Activated CD8-positive, alpha-beta memory T cell treated with anti-CD3 and anti-CD28 coated beads for 36 hours (primary cell): ENCODE data around the gene STX17. TPM values are rescaled to one million over a fixed set of nuclear protein-coding genes. Genes with fewer than 3 reads are reported as not detected.
"Not testable (repeated sequence)": the region's sequence is repeated elsewhere in the genome, so short reads cannot be mapped to it uniquely, and the experiment has no call there.

ENCODE experiments used
- CTCF ChIA-PET: fragments of 350-600 bp; sonication (Branson Sonifier 250); formaldehyde crosslinking; loops from one replicate; lab custom pipeline; 2021; ENCODE audit warnings: antibody characterized with exemption; lab: Charles Lee
- POLR2A ChIA-PET: fragments of 350-600 bp; sonication (Branson Sonifier 250); formaldehyde crosslinking; loops from one replicate; lab custom pipeline; 2021; ENCODE audit warnings: antibody characterized with exemption; lab: Charles Lee
- total RNA-seq, 2 experiments: library from RNA; stranded (reverse); gene quantifications; one replicate each; pipeline ENCODE4 v1.2.3, GENCODE V29; 2021

The STX17 gene
- 10 to 100 TPM; 19.4 to 23.8 TPM for total RNA-seq

DNA sequence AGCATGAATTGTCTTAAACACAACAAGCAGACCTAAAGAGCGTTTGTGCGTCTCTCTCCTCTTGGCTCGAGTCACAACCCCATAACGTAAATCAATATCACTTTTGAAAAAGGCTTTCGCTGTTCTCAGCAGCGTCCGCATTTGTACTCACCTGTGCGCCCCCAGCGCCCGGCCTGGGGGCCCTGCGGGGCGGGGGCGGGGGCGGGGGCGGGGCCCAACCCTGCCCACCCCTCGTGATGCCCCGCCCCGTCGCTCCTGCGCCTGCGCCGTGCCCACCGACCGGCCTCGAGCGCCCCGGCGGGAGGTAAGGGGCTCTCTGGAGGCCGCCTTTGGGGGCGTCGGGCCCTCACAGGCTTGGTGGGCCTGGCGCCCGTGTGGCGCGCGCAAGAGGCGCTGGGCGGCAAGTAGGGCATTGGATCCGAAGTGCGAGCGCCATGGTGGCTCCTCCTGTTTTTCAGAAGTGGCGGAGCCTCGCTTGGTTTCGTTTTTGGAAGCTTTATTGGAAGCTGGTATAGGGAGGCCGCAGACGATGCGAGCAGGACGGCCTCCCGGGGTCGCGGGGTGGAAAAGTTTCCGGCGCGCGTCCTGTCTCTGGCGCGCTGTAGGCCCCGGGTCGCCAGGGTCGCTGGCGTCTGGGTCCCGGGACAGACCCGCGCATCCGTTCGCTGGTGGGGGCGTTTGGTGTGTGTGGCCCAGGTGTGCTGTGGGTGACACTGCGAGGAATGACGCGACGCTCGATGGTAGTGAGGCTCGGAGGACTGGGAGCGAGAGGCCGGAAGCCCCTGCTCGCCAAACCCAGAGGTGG is at the start of gene STX17:
Gene STX17 (plus strand): TSS at position 252 of the 805 bp plus-strand sequence. CDS start 8,586 bp downstream, outside the sequence.
- ChIA-PET POLR2A (interaction anchor here (0.6 to 1.0 kb wide), 3 partner anchors 22 to 367 kb away, joined by 3 to 4 read pairs (median 3); no protein-coding TSS in a partner anchor), CTCF (interaction anchor here (0.6 to 1.5 kb wide), 4 partner anchors 13 to 96 kb away, joined by 3 to 4 read pairs (median 4); no protein-coding TSS in a partner anchor)

DNA sequence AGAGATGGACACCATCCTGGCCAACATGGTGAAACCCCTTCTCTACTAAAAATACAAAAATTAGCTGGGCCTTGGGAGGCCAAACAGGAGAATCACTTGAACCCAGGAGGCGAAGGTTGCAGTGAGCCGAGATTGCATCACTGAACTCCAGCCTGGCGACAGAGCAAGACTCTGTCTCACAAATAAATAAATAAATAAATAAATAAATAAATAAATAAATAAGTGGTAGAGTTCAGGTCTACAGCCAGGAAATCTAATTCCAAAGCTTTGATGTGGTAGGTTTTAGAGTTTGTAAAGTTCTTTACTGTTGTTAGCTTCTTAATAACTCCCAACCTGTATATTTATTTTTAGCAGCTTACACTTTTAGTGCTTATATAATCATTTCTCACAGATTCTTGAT is 48.9 kb upstream of the STX17 start:
- POLR2A ChIA-PET, CTCF ChIA-PET: not testable (repeated sequence)

DNA sequence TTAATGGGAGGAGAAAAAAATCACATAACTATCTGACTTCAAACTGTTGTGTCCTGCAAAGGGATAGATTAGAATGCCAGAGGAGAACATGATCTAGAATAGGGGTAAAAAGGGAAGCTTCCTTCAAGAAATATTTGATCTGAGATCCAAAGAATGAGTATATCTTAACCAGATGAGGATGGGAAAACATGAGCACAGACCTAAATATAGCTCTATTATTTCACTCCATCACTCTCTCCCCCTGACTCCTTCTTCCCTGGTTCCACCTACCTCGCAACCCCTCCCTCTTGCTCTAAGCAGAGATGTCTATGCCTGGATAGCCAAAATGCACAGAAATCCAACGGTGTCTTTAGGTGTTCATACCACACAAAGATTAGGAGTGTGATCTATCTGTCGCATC is 48.4 kb upstream of the STX17 start:
- CTCF ChIA-PET, result interaction anchor here (1.3 to 1.5 kb wide), 2 partner anchors 9 to 33 kb away, joined by 3 to 4 read pairs; no protein-coding TSS in a partner anchor
- POLR2A ChIA-PET, result no interaction called here

DNA sequence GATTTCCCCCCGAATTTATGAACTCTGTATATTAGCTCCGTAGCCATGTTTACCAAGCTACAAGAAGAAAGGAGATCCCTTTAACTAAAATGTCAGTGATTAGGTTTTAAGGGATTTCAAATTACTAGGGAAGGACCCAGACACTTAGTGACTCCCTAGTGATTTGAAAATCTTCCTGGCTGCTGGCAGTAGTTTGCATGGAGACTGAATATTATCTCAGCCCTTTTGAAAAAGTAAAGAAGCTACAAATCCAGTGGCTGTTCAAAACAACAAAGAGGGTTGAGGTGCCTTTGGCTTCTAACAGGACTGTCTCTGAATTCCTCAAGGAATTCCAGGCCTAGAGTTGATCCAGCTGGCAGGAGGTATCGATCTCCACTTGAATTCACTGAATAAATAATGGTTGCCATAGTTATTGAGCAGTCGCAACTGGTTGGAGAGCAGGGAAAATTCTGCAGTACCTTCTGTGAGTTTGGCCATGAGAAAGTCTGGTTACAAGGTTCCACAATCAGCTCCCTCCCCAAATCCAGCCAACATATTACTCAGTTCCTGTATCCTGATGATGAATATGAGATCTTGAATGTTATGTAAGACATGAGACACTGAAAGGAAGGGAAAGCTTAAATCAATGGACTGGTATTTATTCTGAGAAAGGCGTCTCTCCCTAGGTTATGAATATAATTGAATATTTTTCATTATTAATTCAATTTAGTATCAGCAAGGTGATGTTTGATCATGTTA is 47.0 kb upstream of the STX17 start:
- POLR2A ChIA-PET, result no interaction called here
- CTCF ChIA-PET, result interaction anchor here (1.3 to 1.5 kb wide), 2 partner anchors 10 to 35 kb away, joined by 3 to 4 read pairs; no protein-coding TSS in a partner anchor

DNA sequence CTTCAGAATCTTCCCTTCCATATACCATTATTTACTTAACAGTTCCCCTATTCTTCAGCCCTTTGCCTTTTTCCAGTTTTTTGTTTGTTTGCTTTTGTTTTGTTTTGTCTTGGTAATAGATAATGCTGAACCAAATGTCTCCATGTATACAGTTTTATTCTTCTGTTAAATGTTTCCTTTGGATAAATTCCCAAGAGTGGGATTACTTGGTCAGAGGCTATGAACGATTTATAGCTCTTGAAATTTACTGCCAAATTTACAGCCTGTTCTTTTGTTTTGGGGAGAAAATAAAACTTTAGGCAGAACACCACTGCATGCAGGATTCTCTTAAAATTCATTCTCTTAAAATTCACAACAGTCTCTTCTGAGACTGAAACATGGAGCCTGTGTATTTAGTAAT is 46.2 kb upstream of the STX17 start:
- ChIA-PET POLR2A (no interaction called here), CTCF (no interaction called here)

DNA sequence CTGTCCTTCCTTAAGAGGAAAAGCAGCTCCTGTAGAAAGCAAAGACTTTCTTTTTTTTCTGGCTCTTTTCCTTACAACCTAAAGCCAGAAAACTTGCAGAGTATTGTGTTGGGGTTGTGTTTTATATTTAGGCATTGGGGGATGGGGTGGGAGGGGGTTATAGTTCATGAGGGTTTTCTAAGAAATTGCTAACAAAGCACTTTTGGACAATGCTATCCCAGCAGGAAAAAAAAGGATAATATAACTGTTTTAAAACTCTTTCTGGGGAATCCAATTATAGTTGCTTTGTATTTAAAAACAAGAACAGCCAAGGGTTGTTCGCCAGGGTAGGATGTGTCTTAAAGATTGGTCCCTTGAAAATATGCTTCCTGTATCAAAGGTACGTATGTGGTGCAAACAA is 42.5 kb upstream of the STX17 start:
- ChIA-PET POLR2A (no interaction called here), CTCF (no interaction called here)

DNA sequence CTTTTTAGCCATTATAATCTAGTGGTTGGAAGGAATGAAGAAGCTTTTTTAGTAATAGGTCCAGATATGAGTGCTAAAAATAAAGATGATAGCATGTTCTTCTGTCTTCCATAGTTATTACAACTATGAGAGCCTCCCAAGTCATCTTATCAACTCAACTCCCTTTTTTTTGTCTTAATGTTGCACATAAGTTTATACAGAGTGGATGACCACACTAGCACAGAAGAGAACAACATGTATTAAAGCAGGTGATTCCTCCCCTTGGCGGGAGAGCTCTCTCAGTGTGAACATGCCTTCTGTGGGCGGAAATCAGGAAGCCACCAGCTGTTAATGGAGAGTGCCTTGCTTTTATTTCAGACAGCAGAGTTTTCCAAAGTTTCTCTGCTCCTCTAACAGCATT is 40.1 kb upstream of the STX17 start:
- POLR2A ChIA-PET, result no interaction called here
- CTCF ChIA-PET, result interaction anchor here (0.9 kb wide), 1 partner anchor 42 kb away, joined by 3 read pairs; no protein-coding TSS in a partner anchor

DNA sequence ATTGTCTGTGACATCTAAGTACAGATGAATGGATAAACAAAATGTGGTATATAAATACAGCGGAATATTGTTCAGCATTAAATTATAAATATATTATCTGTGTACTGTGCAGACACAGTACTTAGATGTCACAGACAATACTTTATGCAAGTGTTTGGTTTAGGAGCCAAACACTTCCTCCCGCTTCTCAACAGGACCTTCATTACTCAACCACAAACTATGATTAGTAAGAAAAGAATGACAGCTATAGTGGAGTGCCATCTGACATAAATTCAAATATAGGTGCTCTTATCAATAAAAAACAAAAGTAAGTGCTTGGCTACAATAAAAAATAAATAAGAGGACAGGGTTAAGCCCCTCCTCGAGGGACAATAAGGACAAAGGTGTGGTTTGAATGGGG is 38.9 kb upstream of the STX17 start:
- POLR2A ChIA-PET, result no interaction called here
- CTCF ChIA-PET, result no interaction called here

DNA sequence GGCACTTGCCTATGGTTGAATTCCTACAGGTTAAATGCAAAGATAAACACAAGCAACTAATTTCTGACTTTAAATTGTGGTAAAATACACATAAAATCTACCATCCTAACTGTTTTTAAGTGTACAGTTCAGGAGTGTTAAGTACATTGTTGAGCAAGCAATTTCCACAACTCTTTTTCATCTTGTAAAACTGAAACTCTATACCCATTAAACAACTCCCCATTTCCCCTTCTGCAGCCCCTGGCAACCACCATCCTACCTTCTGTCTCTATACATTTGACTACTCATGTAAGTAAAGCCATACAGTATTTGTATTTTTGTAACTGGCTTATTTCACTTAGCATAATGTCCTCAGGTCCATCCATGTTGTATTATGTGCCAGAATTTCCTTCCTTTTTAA is 38.5 kb upstream of the STX17 start:
- ChIA-PET CTCF (no interaction called here), POLR2A (no interaction called here)

DNA sequence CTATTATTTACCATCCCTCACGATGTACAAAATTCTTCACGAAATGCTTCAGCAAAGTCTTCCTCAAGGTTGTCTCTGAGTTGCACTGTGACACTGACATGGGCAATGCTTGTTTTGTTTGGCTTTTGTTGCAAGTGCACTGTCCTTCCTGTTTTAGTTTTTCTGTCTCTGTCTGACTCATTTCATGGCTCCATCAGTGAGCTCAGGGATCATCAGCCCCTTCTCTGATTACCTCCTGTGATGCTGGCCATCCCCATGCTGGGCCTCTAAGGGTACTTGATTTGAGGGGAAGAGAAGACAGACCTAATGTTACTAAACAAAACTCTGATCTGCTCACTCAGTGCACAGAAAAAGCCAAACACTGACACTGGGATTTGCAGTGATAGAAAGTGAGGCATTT is 37.6 kb upstream of the STX17 start:
- POLR2A ChIA-PET, result no interaction called here
- CTCF ChIA-PET, result no interaction called here

DNA sequence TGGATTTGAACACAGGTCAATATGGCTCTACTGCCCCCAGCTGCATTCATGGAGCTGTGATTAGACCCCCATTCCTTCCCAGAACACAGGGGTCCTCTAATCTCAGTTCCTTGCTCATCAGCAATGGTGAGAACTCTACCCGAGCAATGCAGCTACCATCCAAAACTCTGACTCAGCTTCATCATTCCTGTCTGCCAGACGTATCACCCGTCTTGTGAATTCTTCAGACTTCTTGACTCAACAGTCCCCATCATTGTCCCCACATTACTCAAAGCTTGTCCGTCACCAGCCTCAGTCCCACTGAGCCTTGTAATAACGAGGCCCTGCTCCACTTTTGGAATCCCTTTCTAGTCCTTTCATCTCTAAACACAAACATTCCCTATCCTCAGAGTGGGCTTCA is 36.3 kb upstream of the STX17 start:
- POLR2A ChIA-PET, result no interaction called here

DNA sequence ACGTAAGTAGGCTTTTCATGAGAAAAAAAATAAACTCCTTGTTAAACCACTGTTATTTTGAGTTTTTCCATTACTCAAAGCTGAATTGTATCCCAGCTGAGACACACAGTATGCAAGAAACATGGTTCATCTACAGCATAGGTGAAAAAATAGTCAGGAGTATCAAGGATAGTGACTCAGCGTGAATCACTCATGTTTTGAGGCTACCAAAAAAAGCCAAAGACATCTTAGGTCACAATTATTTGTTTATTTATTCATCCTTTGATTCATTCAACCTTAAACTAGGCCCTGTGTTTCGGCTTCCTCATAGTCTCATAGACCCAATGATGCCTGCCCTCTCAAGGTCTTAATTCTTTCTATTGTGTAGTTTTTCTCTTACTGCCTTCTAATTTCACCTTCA is 32.9 kb upstream of the STX17 start:
- CTCF ChIA-PET, result no interaction called here

More for the DNA sequence above, 36.3 kb upstream of the STX17 start:
- CTCF ChIA-PET, result no interaction called here

DNA sequence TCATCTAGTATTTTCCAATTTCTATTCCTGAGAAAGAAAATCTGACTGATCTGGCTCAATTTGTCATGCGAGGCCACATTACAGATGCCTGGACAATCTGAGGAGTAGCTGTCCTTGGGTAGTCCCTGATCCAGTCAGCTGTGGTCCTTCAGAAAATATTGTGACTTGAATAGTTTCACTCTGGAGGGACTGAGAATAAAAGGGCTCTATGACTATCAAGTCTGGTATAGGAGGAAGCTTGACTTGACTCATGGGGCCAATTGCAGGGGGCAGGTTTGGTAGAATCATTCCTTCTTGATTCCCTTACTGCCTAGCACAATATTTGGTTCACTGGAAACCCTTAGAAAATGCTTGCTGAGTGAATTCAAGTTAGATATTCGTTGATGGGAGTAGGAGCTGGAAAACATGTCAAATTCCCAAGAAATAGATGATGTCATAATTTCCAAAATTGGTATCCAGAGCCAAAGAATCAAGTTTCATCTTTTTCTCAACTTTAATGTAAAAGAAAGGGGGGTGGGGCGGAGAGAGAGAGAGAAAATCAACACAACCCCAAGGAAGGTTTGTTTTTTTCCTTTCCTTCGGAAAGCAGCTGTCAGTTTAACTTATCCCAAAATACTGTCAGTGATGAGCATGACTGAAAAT is 32.4 kb upstream of the STX17 start:
- POLR2A ChIA-PET, result no interaction called here
- CTCF ChIA-PET, result no interaction called here

More for the DNA sequence above, 32.9 kb upstream of the STX17 start:
- POLR2A ChIA-PET, result no interaction called here

DNA sequence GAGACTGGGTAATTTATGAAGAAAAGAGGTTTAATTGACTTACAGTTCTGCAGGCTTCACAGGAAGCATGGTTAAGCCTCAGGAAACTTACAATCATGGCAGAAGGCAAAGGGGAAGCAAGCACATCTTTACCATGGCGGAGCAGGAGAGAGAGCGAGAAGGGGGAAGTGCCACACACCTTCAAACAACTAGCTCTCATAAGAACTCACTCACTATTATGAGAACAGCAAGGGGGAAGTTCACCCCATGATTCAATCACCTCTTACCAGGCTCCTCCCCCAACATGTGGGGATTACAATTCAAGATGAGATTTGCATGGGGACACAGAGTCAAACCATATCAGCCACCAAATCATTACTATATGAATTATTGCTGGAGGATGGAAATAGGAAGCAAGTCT is 30.3 kb upstream of the STX17 start:
- CTCF ChIA-PET, result no interaction called here

DNA sequence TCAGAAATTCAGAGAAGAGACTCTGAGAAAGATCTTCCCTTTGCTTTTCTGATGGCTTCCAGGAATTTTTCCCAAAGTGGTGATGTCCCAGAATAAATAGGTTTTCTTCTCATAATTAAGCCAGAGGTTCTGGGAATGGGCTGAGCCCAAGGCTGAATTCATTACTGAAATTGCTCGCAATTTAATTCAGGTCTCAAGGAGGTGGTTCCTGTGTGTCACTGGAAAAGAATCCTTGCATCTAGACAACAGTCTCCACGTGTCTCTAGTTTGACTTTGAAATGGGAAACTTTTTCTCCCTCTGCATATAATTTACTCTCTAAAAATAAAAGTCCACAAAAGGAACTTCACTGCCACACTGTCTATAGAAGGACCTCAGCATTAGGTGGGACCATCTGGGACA is 27.8 kb upstream of the STX17 start:
- POLR2A ChIA-PET, result no interaction called here
- CTCF ChIA-PET, result no interaction called here

More for the DNA sequence above, 30.3 kb upstream of the STX17 start:
- POLR2A ChIA-PET, result no interaction called here

DNA sequence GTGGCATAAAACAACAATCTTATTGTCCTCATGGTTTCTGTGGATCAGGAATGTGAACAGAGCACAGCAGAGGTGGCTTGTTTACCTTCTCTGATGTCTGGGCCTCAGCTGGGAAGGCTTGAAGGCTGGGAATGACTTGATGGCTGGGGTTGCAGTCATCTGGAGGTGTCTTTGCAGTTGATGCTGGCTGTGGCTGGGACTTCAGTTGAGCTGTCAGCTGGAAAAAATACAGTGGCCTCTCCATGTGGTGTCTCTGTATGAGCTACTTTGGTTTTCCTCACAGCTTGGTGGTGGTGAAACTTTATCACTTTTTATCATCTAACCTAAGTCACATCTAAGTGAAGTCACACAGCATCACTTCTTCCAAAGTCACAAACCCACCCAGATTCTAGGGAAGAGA is 24.7 kb upstream of the STX17 start:
- ChIA-PET POLR2A (no interaction called here), CTCF (no interaction called here)

DNA sequence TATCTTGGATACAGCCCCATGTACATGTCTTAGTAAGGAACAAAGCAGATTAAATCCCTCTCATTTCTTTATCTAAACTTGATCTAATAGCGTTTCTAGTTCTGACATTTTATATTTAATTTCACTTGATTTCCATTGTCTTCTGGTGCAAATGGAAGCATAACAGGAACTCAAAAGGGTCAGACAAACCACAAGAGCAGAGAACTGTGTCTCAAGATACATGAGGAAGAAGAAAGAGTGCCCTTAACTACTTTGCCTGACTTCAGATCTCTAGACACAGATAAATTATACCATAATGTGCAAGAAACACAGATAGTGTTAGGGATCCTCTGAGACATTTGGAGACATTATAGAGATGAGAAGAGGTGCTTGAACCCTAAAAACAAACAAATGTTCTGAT is 20.7 kb upstream of the STX17 start:
- ChIA-PET POLR2A (no interaction called here), CTCF (no interaction called here)

DNA sequence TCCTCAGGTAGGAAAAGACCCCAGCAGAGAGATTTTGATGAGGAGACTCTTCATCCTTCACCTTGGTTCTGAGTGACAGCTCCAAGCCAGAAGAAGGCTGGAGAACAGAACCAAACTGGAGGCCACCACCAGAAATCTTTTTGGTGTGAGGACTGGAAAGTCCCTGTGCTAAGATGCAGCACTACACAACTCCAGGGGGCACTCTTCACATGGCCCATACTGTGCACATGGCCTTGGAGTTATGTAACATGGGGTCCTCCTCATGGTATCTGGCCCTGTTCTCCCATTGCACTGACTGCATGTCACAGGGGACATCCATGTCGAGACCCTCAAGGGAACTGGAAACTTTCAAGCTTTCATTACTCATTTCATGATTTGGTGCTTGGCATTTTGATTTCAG is 17.3 kb upstream of the STX17 start:
- CTCF ChIA-PET, result interaction anchor here (0.8 kb wide), 1 partner anchor 10 kb away, joined by 3 read pairs; no protein-coding TSS in a partner anchor
- POLR2A ChIA-PET, result no interaction called here

DNA sequence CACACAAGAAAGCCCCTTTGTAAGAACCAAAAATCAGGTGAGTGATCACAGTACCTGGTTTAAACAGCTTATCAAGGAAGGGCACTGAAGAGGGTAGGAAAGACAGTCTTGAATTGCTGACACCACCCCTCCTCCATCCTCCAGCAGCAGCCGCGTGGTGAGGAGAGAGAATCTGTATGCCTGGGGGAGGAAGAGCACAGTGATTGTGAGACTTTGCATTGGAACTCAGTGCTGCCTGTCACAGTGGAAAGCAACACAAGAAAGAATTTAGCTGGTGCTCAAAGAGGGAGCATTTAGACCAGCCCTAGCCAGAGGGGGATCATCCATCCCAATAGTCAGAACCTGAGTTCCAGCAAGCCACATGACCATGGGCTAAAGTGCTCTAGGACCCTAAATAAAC is 11.6 kb upstream of the STX17 start:
- CTCF ChIA-PET, result no interaction called here
- POLR2A ChIA-PET, result no interaction called here

DNA sequence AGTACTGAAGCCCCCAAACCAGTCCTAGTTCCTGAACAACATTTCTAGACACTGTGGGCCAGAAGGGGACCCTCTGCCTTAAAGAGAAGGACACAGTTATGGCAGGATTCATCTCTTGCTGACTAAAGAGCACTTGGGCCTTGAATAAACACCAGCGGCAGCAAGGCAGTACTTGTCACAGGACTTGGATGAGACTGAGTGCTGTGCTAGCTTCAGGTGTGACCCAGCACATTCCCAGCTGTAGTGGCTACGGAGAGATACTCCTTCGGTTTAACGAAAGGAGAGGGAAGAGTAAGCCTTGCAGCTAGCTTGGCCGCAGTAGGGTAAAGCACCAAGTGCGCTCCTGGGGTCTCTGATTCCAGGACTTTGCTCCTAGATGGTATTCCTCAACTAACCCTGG is 10.9 kb upstream of the STX17 start:
- POLR2A ChIA-PET, result no interaction called here
- CTCF ChIA-PET, result no interaction called here
